Muscle of arm (tissue), 12 donors: ENCODE results near the gene SH3TC1. TPM values are rescaled to one million over a fixed set of nuclear protein-coding genes. Genes with fewer than 3 reads are reported as not detected.

Experiments
- DNase-seq: peaks from one replicate; pipeline ENCODE4 v3.0.0-alpha.2; 2013
- polyA plus RNA-seq, 12 donors: library from polyadenylated mRNA; unstranded; fragments of 120-200 nt; gene quantifications; one replicate each; pipeline ENCODE4 v1.2.1, GENCODE V29; 2013; ENCODE audit not compliant: insufficient read length in 12 of 12

Gene SH3TC1
- polyA plus RNA-seq, 12 donors = 5.8 to 13.1 (median 8.3) TPM; not detected in 1

DNA sequence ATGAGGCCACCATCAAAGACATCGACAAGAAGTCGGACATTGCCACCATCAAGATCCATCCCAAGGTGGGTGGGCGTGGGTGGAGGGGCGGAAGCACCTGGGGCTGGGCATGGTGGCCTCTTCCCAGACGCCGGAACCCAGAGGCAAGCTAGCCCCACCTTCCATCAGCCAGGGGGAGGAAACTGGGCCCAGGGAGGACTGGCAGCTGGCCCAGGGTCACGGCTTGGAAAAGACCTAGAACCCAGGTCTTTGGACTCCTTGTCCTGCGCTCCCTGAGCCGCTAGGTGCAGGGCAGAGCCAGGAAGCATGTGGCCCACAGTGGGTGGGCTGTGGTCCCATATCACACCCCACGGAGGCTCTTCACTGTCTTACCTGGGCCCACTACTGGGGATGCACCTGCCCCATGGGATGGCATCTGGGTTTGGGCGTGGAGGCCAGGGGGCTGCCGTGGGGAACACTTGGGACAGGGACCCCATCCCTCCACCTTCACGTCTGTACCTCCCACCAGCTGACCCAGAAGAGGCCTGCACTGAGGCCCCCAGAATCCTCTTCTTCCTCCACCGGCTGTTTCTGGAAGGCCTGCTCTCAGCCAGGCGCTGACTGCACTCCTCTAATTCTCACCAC lies 87.7 kb downstream of the SH3TC1 start:
- DNase-seq = no peak

GRCh38 chr4:8287343-8288280 lies 88.5 kb downstream of the SH3TC1 start:
- no peak for DNase-seq

DNA sequence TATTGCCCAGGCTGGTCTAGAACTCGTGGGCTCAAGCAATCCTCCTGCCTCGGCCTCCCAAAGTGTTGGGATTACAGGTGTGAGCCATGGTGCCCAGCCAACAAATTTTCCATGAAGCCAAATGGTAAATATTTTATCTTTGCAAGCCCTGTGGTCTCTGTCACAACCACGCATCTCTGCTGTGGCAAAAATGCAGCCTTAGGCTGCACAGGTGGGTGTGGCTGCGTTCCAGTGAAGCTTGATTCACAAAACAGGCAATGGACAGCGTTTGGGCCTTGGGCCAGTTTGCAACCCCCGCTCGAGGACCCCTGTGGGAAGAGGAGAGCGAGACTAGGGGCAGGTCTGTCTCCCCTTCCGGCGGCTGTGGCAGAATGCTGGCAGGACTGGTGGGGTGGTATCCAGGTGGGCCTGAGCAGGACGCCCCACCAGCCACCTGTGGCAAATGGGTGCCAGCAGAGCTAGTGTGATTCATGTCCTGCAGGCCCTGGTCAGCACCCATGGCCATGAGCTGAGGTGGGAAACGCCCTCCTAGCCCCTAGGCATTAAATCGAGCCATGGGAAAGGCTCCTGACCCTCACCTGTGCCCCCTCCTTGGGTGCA lies 90.2 kb downstream of the SH3TC1 start:
- DNase-seq = no peak

DNA sequence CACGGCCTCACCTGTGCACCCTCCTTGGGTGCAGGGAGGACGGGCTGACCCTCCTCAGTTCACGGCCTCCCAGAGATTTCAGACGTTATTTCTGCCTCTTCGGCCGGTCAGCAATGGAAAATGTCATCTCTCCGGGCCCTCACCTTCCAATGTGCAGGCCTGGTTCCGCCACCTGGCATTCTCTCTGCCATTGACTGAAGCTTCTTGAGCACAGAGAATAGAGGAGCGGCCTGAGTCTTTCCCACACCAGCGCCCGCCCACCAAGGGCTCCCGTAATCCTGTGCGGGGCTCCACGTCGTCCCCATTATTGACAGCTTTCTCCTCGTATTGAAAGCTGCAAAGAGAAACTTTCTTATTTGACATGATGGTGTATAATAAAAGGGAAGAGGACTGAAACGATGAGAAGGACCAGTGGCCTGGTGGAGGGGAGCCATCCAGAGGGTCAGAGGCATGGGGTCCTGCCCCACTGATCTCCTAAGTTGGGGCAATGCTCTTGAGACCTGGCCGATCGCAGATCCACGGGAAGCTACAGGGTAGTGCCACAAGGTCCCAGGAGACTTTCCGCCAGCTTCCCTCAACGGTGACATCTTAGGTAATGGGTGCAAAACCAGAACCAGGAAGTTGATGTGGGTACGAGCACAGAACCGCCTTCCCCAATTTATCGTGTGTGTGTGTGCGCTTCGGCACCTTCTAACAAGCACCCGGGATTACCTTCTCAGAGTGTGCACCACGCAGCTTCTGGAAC lies 91.0 kb downstream of the SH3TC1 start:
- no peak for DNase-seq

GRCh38 chr4:8290701-8290970 lies 91.5 kb downstream of the SH3TC1 start:
- DNase-seq = no peak

Other genes starting within 250 kb of the SH3TC1 start
- 10 to 100 TPM in 6 of 12 donors, 1 to 10 TPM in 5, not detected in 1; 3.8 to 23.0 (median 14.9) TPM for gene ABLIM2, start 40.5 kb upstream of the SH3TC1 start, polyA plus RNA-seq
- 10 to 100 TPM in 11 of 12 donors, not detected in 1; 29.7 to 62.6 (median 46.4) TPM for gene HTRA3, start 70.5 kb downstream of the SH3TC1 start, polyA plus RNA-seq
- 10 to 100 TPM in 11 of 12 donors, not detected in 1; 11.5 to 24.9 (median 14.5) TPM for gene ACOX3, start 241.4 kb downstream of the SH3TC1 start, polyA plus RNA-seq
- 10 to 100 TPM in 7 of 12 donors, 1 to 10 TPM in 4, not detected in 1; 9.0 to 20.2 (median 12.7) TPM for gene TRMT44, start 241.5 kb downstream of the SH3TC1 start, polyA plus RNA-seq